Ishikawa (cell line): Measurements from ENCODE around the gene KLRC1.

Source experiments
- CREB1 ChIP-seq: IDR thresholded peaks from 2 replicates; pipeline ENCODE4 v1.6.1; 2012; ENCODE audit warnings: low read depth
- FOXM1 ChIP-seq: IDR thresholded peaks from 2 replicates; pipeline ENCODE4 v1.6.1; 2012; ENCODE audit warnings: low read depth, borderline replicate concordance
- YY1 ChIP-seq: IDR thresholded peaks from 2 replicates; pipeline ENCODE4 v1.6.1; 2012; ENCODE audit warnings: low read depth

DNA sequence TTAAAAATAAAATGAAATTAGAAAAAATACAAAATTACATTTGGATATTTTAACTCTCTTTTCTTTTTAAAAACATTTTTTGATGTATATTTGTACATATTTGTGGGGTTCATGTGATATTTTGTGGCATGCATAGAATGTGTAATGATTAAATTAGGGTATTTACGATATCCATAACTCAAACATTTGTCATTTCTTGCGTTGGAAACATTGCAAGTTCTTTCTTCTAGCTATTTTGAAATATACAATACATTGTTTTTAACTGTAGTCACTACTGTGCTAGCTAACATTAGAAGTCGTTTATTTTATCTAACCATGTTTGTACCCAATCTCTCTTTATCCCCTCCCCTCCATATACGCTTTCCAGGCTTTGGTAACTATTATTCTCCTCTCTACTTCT is 38.6 kb upstream of the KLRC1 start:
- TF ChIP-seq YY1 (no peak), CREB1 (no peak), FOXM1 (no peak)
